ENCODE data around the gene AKAP6. TPM values are rescaled to one million over a fixed set of nuclear protein-coding genes. Genes with fewer than 3 reads are reported as not detected.

Gene AKAP6
- total RNA-seq, 2 experiments from 2014 or later: 1.1 to 1.4 TPM

DNA sequence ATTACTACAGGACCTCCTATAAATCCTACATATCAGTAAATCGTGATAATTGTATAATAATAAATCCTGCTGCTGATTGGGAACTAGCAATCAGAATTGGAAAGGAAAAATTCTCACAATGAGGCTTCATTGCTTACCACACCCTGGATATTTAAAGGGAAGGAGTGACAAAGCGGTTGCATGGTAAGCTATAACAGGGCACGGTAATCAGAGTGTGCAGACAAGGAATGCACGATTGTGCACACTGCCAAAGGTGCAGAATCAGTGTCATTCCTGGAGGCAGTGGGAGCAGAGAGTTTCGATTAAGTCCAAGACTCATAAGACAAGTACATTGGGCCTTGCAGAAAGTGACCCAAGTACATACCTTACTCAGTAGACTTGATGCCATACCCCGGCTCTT is 332.1 kb downstream of the AKAP6 start:
- ChIA-PET CTCF (no interaction called here), POLR2A (no interaction called here)
- DNase-seq: no peak
- Mint-ChIP-seq H3K36me3 (ENCODE audit: low read depth) (no peaks in the 10 kb centered on the region), H3K4me1 (no peaks in the 10 kb centered on the region), H3K4me3 (no peak overlapping the region), H3K9me3 (no peaks in the 10 kb centered on the region), H3K27me3 (no peaks in the 10 kb centered on the region), H3K27ac (no peak overlapping the region)

DNA sequence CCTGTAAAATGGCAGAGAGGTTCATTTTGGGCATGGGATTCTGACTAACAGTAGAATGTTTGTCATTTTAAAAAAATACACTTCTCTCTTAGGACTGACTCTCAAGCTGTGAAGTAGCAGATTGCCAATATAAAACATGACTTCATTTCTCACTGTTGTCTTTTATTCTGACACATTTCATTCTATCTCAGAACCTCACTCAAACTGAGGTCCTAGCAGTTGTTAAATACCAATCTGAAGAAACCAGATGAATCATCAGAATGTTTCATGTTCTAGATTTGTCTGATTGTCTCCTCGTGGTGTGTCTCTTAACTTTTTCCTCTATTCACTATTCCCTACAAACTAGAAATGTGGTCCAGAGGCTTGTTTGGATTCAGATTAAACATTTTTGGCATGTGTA is 333.1 kb downstream of the AKAP6 start:
- Mint-ChIP-seq H3K4me3 (no peak overlapping the region), H3K9me3 (no peaks in the 10 kb centered on the region), H3K36me3 (ENCODE audit: low read depth) (no peaks in the 10 kb centered on the region), H3K27me3 (no peaks in the 10 kb centered on the region), H3K4me1 (no peaks in the 10 kb centered on the region), H3K27ac (no peak overlapping the region)
- POLR2A ChIA-PET: no interaction called here
- DNase-seq: no peak
- CTCF ChIA-PET: no interaction called here

DNA sequence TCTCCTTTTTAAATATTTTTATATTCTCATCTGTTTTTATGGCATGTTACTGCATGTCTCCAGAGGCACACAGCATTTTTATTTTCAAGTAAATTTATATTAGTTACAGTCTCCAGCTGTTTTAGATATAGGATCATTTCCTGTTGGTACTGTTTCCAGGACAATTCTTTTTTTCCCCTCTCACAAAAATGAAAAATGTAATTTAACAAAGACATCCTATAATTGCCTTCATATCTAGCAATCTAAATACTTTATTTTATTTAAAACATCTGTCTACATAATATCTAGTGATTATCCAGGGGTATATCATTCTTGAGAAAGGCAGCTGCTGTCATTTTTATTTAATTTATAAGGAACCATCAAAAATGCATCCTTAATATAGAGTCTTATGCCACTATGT is 337.2 kb downstream of the AKAP6 start:
- no peaks in the 10 kb centered on the region for H3K36me3 Mint-ChIP-seq (ENCODE audit: low read depth)
- H3K4me3 Mint-ChIP-seq: no peak overlapping the region
- CTCF ChIA-PET: no interaction called here
- H3K9me3 Mint-ChIP-seq: no peaks in the 10 kb centered on the region
- H3K27me3 Mint-ChIP-seq: no peaks in the 10 kb centered on the region
- no peaks in the 10 kb centered on the region for H3K4me1 Mint-ChIP-seq
- no peak overlapping the region for H3K27ac Mint-ChIP-seq
- no peak for DNase-seq
- POLR2A ChIA-PET: no interaction called here

DNA sequence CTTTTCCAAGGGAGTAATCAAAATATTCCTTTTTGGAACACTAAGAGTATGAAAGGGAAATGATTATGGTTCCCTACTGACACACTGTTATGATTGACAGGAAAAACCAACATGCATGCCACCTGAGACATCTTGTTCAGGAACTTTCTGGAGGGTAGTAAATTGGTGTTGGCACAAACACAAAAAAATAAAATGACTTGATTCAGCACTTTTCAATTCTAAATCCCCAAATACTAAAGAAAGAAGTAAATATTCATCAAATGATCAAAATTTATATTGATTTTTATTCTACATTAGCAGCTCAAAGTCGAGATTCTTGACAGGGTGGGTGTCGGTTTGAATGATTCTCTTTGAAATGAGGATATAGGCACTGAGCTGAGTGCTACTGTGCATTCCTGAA is 338.2 kb downstream of the AKAP6 start:
- H3K9me3 Mint-ChIP-seq: no peaks in the 10 kb centered on the region
- no peak overlapping the region for H3K4me3 Mint-ChIP-seq
- POLR2A ChIA-PET: no interaction called here
- H3K36me3 Mint-ChIP-seq (ENCODE audit: low read depth): no peaks in the 10 kb centered on the region
- no peaks in the 10 kb centered on the region for H3K27me3 Mint-ChIP-seq
- no peak for DNase-seq
- H3K4me1 Mint-ChIP-seq: no peaks in the 10 kb centered on the region
- CTCF ChIA-PET: no interaction called here
- no peak overlapping the region for H3K27ac Mint-ChIP-seq

DNA sequence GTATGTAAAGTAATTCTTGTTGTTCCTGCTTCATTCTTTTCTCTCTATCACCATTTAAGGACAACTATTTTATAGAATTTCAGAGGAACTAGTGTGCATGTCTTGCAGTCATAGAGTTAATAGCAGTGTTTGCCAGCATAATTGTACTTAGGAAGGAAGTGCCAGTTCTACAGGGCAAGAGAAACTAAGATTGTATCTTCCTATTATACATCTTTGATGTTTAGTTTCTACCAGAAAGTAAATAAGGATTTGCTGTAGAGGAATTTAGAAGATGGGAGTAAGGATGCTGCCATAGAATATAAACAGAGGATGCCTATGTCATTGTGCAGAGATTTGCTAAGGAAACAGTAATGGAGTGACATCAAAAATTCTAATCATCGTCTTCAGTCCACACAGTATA is 338.7 kb downstream of the AKAP6 start:
- no peaks in the 10 kb centered on the region for H3K27me3 Mint-ChIP-seq
- no peak overlapping the region for H3K27ac Mint-ChIP-seq
- no peak overlapping the region for H3K4me3 Mint-ChIP-seq
- DNase-seq: no peak
- POLR2A ChIA-PET: no interaction called here
- no peaks in the 10 kb centered on the region for H3K4me1 Mint-ChIP-seq
- no peaks in the 10 kb centered on the region for H3K9me3 Mint-ChIP-seq
- H3K36me3 Mint-ChIP-seq (ENCODE audit: low read depth): no peaks in the 10 kb centered on the region
- CTCF ChIA-PET: no interaction called here

DNA sequence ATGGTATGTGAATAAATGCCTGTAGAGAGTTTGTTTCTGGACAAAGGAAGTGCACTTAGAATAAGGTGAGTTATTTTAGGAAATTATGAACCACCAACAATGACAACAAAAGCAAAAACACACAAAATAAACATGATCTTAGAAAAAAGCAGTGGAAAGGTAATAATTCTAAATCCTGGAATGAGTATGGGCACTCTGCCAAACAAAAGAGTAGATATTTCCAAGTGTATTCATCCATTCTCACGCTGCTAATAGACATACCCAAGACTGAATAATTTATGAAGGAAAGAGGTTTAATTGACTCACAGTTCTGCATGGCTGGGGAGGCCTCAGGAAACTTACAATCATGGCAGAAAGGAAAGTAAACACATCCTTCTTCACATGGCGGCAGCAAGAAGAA is 340.3 kb downstream of the AKAP6 start:
- Mint-ChIP-seq H3K4me1 (no peaks in the 10 kb centered on the region), H3K4me3 (no peak overlapping the region), H3K36me3 (ENCODE audit: low read depth) (no peaks in the 10 kb centered on the region), H3K27me3 (no peaks in the 10 kb centered on the region), H3K9me3 (no peaks in the 10 kb centered on the region), H3K27ac (no peak overlapping the region)
- CTCF ChIA-PET: no interaction called here
- no peak for DNase-seq
- POLR2A ChIA-PET: no interaction called here

DNA sequence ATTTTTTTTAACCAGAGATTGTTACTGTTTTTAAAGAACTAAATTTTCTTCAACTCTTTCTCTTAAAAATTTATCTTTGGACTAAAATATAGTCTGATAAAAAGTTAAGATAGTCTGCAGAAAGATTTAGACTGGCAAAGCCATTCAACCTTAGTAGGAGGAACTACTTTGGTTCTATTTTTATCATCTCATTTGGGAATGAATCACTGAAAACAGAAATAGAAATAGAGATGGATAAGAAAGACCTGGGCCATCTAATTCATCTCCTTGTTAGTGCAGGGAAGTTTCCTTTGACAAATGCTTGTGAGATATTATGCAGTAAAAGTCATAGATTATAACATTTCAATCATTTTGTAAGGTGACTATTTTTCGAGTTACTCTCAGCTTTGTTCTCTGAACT is 346.3 kb downstream of the AKAP6 start:
- Mint-ChIP-seq H3K27ac (no peak overlapping the region), H3K4me1 (no peaks in the 10 kb centered on the region), H3K9me3 (no peaks in the 10 kb centered on the region), H3K27me3 (no peaks in the 10 kb centered on the region), H3K36me3 (ENCODE audit: low read depth) (no peaks in the 10 kb centered on the region), H3K4me3 (no peak overlapping the region)
- POLR2A ChIA-PET: no interaction called here
- no peak for DNase-seq
- CTCF ChIA-PET: no interaction called here

DNA sequence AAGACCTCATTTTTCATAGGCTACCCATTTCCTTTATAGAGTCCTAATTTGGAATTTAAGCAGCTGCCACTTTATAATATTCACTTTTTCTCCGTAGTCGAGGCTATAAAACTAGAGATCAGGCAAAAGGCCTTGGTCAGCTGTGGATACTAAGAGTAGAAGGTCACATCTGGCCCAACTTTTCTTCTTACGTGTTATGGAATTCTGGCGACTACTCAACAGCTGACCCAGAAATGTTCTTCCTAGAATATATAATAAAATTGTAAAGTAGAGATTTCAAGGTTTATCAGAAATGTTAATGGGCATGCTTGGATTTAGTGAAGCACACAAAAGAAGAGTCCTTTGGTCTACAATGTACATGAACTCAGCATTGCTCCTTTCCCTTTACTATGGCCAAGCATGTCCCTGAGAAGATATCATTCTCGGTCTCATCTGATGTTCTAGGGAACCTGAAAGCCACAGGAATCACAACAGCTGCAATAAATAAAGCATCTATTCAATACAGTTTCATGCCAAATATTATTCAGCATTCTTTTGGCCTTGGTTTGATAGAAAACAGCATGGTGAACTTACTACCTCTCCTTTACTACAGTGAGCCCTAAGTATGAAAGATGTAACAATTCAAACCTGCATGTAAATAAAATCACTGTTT is 348.2 kb downstream of the AKAP6 start:
- H3K9me3 Mint-ChIP-seq: no peaks in the 10 kb centered on the region
- DNase-seq: no peak

DNA sequence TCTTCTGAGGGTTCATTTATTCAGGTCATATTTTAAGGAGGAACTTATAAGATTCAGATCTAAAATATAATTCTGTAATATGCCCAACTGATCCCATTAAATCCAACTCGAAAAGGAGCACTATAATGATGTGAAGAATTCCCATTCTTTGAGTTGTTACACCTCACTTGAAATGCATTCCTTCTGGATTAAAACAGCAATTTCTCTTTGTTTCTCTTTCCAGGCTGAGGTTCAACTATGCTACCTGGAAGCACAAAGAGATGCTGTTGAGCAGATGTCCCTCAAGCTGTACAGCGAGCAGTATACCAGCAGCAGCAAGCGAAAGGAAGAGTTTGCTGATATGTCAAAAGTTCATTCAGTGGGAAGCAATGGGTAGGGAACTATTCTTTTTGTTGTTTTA is 349.0 kb downstream of the AKAP6 start:
- CTCF ChIA-PET: no interaction called here
- Mint-ChIP-seq H3K4me1 (no peaks in the 10 kb centered on the region), H3K36me3 (ENCODE audit: low read depth) (no peaks in the 10 kb centered on the region), H3K4me3 (no peak overlapping the region), H3K27ac (no peak overlapping the region), H3K9me3 (no peaks in the 10 kb centered on the region), H3K27me3 (no peaks in the 10 kb centered on the region)
- POLR2A ChIA-PET: no interaction called here
- no peak for DNase-seq

More for the DNA sequence above, 348.2 kb downstream of the AKAP6 start:
- no peaks in the 10 kb centered on the region for H3K36me3 Mint-ChIP-seq (ENCODE audit: low read depth)
- H3K4me1 Mint-ChIP-seq: no peaks in the 10 kb centered on the region
- H3K27me3 Mint-ChIP-seq: no peaks in the 10 kb centered on the region
- ChIA-PET POLR2A (no interaction called here), CTCF (no interaction called here)
- no peak overlapping the region for H3K27ac Mint-ChIP-seq
- no peak overlapping the region for H3K4me3 Mint-ChIP-seq

DNA sequence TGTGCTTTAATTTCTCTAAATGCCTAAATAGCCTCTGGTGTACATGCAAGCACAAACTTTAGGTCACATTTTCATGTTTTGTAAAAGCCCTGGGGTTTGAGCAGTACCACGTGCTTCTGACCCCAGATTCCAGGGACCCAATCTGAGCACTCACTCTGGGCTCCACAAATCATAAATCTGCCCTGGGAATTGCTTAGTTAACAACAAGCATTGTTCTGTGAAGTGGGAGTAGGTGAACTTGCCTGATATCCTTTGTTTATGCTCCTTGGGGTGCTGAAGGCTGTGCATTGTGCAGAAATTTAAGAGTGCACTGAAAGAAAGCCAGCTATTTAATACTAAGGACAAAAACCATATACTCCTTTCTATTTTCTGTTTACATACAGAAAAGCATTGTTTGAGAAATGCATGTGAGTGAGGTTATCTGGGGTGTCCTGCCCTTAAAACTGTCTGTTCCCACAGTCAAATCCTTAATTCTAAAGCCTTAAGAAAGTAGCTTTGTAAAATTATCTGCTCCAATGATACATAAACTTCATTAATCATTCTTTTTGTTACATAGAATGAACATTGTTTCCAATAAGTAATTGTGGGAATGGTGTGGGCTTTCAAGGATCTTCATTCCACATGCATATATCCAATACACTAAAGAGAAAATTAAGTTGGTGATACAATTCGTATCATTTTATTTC is 351.0 kb downstream of the AKAP6 start:
- H3K27ac Mint-ChIP-seq: no peak overlapping the region
- POLR2A ChIA-PET: no interaction called here

DNA sequence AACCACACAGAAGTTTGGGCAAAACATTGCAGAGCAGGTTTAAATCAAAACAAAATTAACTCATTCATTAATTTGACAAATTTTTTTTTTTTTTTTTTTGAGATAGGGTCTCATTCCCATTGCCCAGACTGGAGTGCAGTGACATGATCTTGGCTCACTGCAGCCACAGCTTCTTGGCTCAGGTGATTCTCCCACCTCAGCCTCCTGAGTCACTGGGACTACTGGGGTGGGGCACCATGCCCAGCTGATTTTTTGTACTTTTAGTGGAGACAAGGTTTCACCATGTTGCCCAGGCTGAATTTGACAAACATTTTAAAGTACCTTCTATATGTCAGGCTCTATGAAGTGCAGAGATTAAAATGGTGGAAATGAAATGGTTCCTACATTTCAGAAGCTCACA is 352.5 kb downstream of the AKAP6 start:
- H3K27me3 Mint-ChIP-seq: no peaks in the 10 kb centered on the region
- H3K27ac Mint-ChIP-seq: no peak overlapping the region
- ChIA-PET CTCF (no interaction called here), POLR2A (no interaction called here)
- no peaks in the 10 kb centered on the region for H3K4me1 Mint-ChIP-seq
- H3K4me3 Mint-ChIP-seq: no peak overlapping the region
- H3K36me3 Mint-ChIP-seq (ENCODE audit: low read depth): no peaks in the 10 kb centered on the region
- no peak for DNase-seq
- no peaks in the 10 kb centered on the region for H3K9me3 Mint-ChIP-seq

More for the DNA sequence above, 351.0 kb downstream of the AKAP6 start:
- Mint-ChIP-seq H3K27me3 (no peaks in the 10 kb centered on the region), H3K9me3 (no peaks in the 10 kb centered on the region), H3K4me3 (no peak overlapping the region), H3K4me1 (no peaks in the 10 kb centered on the region), H3K36me3 (ENCODE audit: low read depth) (no peaks in the 10 kb centered on the region)
- CTCF ChIA-PET: no interaction called here
- DNase-seq: no peak

DNA sequence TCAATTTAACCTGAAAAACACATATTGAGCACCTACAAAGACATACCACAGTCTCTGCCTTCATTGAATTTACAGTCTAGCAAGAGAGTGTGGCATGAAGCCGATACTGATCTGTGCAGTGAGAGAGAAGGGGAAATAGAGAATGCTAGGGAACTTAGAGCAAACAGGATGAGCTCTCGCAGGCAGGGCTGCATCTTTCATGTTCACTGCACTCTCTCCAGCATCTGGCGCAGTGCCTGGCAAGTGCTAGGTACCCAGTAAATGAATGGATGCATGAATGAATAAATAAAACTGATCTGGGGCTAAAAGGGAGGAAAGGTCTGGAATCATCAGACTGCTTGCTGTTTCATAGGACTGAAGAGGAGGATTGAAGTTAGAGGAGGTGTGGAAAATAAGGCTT is 353.1 kb downstream of the AKAP6 start:
- no peak overlapping the region for H3K27ac Mint-ChIP-seq
- H3K9me3 Mint-ChIP-seq: no peaks in the 10 kb centered on the region
- no peaks in the 10 kb centered on the region for H3K27me3 Mint-ChIP-seq
- H3K4me1 Mint-ChIP-seq: no peaks in the 10 kb centered on the region
- DNase-seq: no peak
- ChIA-PET CTCF (no interaction called here), POLR2A (no interaction called here)
- H3K36me3 Mint-ChIP-seq (ENCODE audit: low read depth): no peaks in the 10 kb centered on the region
- no peak overlapping the region for H3K4me3 Mint-ChIP-seq

DNA sequence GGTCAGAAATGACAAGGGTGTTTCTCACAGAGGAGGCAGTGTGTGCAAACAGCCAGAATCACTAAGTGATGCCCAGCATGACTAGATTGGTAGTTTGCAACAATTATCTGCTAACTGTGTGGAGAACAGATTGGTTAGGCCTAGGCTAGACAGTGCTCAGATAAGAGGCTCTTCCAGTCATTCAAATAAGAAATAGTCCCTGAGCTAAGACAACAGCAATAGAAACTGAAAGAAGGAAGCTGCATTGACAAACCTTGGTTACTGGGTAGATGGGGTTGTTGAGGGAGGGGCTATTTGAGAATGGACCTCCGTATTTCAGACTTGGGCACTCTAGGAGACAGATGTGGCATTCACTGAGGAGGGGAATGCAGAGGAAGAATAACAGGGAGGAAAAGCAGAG is 354.6 kb downstream of the AKAP6 start:
- Mint-ChIP-seq H3K4me3 (no peak overlapping the region), H3K27me3 (no peaks in the 10 kb centered on the region), H3K27ac (no peak overlapping the region), H3K36me3 (ENCODE audit: low read depth) (no peaks in the 10 kb centered on the region), H3K4me1 (no peaks in the 10 kb centered on the region), H3K9me3 (no peaks in the 10 kb centered on the region)
- no peak for DNase-seq
- POLR2A ChIA-PET: no interaction called here
- CTCF ChIA-PET: no interaction called here

DNA sequence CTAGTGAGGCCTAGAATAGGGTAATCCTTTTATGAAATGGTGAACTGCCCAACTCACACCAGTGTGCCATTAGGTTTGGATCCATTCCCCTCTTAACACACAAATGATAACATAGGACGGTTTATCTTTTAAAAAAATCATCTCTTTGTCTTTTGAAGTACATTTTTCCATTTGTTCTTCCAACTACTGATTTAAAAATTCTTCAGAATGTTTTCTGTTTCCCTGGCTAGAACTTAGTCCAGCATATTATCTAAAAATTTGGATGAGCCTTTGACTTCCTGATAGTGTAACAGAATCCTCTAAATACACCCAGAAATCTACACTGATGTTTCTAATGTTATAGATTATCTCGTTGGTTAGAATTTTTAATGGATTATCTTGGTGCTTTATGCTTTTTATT is 359.8 kb downstream of the AKAP6 start:
- Mint-ChIP-seq H3K27me3 (no peaks in the 10 kb centered on the region), H3K4me3 (no peak overlapping the region), H3K36me3 (ENCODE audit: low read depth) (no peaks in the 10 kb centered on the region), H3K27ac (no peak overlapping the region), H3K4me1 (no peaks in the 10 kb centered on the region), H3K9me3 (no peaks in the 10 kb centered on the region)
- POLR2A ChIA-PET: no interaction called here
- DNase-seq: no peak
- CTCF ChIA-PET: no interaction called here
